Right lobe of liver (tissue), 4 donors: ENCODE measurements around the gene TCF12.

ENCODE experiments used
- CTCF ChIP-seq, 4 donors: fragments of 200-600 bp in 3 of 4; fragments of 450-650 bp in 1 of 4; IDR thresholded peaks; one replicate each; pipeline versions ENCODE4 v1.5.1 to v1.8.0; 2016 to 2022; ENCODE audit warnings: antibody characterized with exemption in 4 of 4, mild to moderate bottlenecking in 2 of 4
- POLR2A ChIP-seq: fragments of 450-650 bp; IDR thresholded peaks from one replicate; pipeline ENCODE4 v1.6.1; 2017; ENCODE audit warnings: antibody characterized with exemption, mild to moderate bottlenecking
- donor health status: DM: no; HTN: no; CAD: no.
- donor health status: DM: no; HTN: no; CAD: no.
- donor health status: DM: no; HTN: yes; CAD: no.

- TF ChIP-seq POLR2A (no peak), CTCF (IDR thresholded peaks at IDR 0.05) (no peak)
These were observed 142.4 kb downstream of the TCF12 start for GRCh38 chr15:57060799-57061198.
